ENCODE data around the gene PRR29. TPM values are rescaled to one million over a fixed set of nuclear protein-coding genes. Genes with fewer than 3 reads are reported as not detected.

PRR29 gene
- polyA plus RNA-seq, 3 donors = 0.03 to 2.1 (median 1.4) TPM

- no peak within 1 kb of the TSS for H3K9ac ChIP-seq (ENCODE audit: insufficient read depth, low read length, poor library complexity, severe bottlenecking)
- no peak within 1 kb of the TSS for H3K27ac Mint-ChIP-seq
- H3K27ac ChIP-seq (ENCODE audit: low read depth in 1 of 2, low read length in 2 of 2) = no peak within 1 kb of the TSS
- DNase-seq = no peak
- H2AFZ ChIP-seq (ENCODE audit: insufficient read depth, low read depth, low read length, poor library complexity, severe bottlenecking) = no peak within 1 kb of the TSS
- H3K9me3 Mint-ChIP-seq = peaks cover 0 to 2% (median 0%) of the 10 kb centered on the region in 7 donors
- H3K4me1 Mint-ChIP-seq = peaks cover 10% of the 10 kb centered on the region
- H4K20me1 ChIP-seq (ENCODE audit: insufficient read depth, low read length) = no peaks in the 10 kb centered on the region
- TF ChIP-seq CTCF (IDR thresholded peaks at IDR 0.05) = no peak
- H3K4me3 Mint-ChIP-seq = no peak within 1 kb of the TSS
- H3K36me3 Mint-ChIP-seq = no peaks in the 10 kb centered on the region
- no peaks in the 10 kb centered on the region for H3K36me3 ChIP-seq (replicated peaks in 1 of 2; ENCODE audit: control insufficient read depth in 1 of 2, insufficient read depth in 2 of 2, low read length in 2 of 2)
- peaks cover 2 to 14% (median 6%) of the 10 kb centered on the region in 3 donors for H3K27me3 Mint-ChIP-seq (ENCODE audit: low read depth in 3 of 3)
- no peak within 1 kb of the TSS for H3K4me3 ChIP-seq (replicated peaks in 1 of 3; ENCODE audit: low read depth in 2 of 3, low read length in 3 of 3)
- 98% methylated on average over 14 of the region's 14 CpGs for WGBS (ENCODE audit: insufficient coverage)
- no peaks in the 10 kb centered on the region for H3K9me3 ChIP-seq (replicated peaks in 1 of 2; ENCODE audit: control insufficient read depth in 1 of 2, insufficient read depth in 1 of 2, low read length in 2 of 2)
- no peak within 1 kb of the TSS for H3K4me2 ChIP-seq (replicated peaks; ENCODE audit: extremely low read depth, low read length, poor library complexity, severe bottlenecking)
- no peaks in the 10 kb centered on the region for H3K27me3 ChIP-seq (ENCODE audit: control insufficient read depth in 2 of 2, insufficient read depth in 2 of 2, low read length in 2 of 2)
- no peaks in the 10 kb centered on the region for H3K4me1 ChIP-seq (ENCODE audit: control insufficient read depth in 1 of 2, insufficient read depth in 2 of 2, low read length in 2 of 2)
- intact Hi-C loops (cut with micrococcal nuclease) = no loop called here
- no peaks in the 10 kb centered on the region for H3K79me2 ChIP-seq (ENCODE audit: insufficient read depth, low read length)
Observed at GRCh38 chr17:63972796-63973195, 25.4 kb upstream of the PRR29 start, which contains the start of gene SCN4A. SCN4A (minus strand) TSS chr17:63972918; CDS start chr17:63972841, 77 bp downstream.

- Mint-ChIP-seq H3K36me3 (no peaks in the 10 kb centered on the region), H3K4me3 (no peak overlapping the region), H3K4me1 (peaks cover 10% of the 10 kb centered on the region), H3K27ac (no peak overlapping the region), H3K27me3 (ENCODE audit: low read depth in 3 of 3) (peaks cover 2 to 14% (median 6%) of the 10 kb centered on the region in 3 donors), H3K9me3 (peaks cover 0 to 1% (median 0%) of the 10 kb centered on the region in 7 donors)
- Histone ChIP-seq H3K4me3 (replicated peaks in 1 of 3; ENCODE audit: low read depth in 2 of 3, low read length in 3 of 3) (no peak overlapping the region), H3K36me3 (replicated peaks in 1 of 2; ENCODE audit: control insufficient read depth in 1 of 2, insufficient read depth in 2 of 2, low read length in 2 of 2) (no peaks in the 10 kb centered on the region), H3K9me3 (replicated peaks in 1 of 2; ENCODE audit: control insufficient read depth in 1 of 2, insufficient read depth in 1 of 2, low read length in 2 of 2) (no peaks in the 10 kb centered on the region), H3K27me3 (ENCODE audit: control insufficient read depth in 2 of 2, insufficient read depth in 2 of 2, low read length in 2 of 2) (no peaks in the 10 kb centered on the region), H4K20me1 (ENCODE audit: insufficient read depth, low read length) (no peaks in the 10 kb centered on the region), H3K9ac (ENCODE audit: insufficient read depth, low read length, poor library complexity, severe bottlenecking) (no peak overlapping the region), H3K79me2 (ENCODE audit: insufficient read depth, low read length) (no peaks in the 10 kb centered on the region), H3K4me2 (replicated peaks; ENCODE audit: extremely low read depth, low read length, poor library complexity, severe bottlenecking) (no peak overlapping the region), H2AFZ (ENCODE audit: insufficient read depth, low read depth, low read length, poor library complexity, severe bottlenecking) (no peak overlapping the region), H3K4me1 (ENCODE audit: control insufficient read depth in 1 of 2, insufficient read depth in 2 of 2, low read length in 2 of 2) (no peaks in the 10 kb centered on the region), H3K27ac (ENCODE audit: low read depth in 1 of 2, low read length in 2 of 2) (no peak overlapping the region)
- 97% methylated on average over 5 of the region's 6 CpGs for WGBS (ENCODE audit: insufficient coverage)
- intact Hi-C loops (cut with micrococcal nuclease) = no loop called here
- no peak for DNase-seq
- no peak for TF ChIP-seq CTCF (IDR thresholded peaks at IDR 0.05)
Observed at GRCh38 chr17:63973247-63973646, 24.9 kb upstream of the PRR29 start.
